Measurements from ENCODE around the gene MBD4. TPM values are rescaled to one million over a fixed set of nuclear protein-coding genes. Genes with fewer than 3 reads are reported as not detected.

Gene MBD4
- total and polyA plus RNA-seq, 7 experiments from 2014 or later = 37.9 to 56.6 (median 46.9) TPM

DNA sequence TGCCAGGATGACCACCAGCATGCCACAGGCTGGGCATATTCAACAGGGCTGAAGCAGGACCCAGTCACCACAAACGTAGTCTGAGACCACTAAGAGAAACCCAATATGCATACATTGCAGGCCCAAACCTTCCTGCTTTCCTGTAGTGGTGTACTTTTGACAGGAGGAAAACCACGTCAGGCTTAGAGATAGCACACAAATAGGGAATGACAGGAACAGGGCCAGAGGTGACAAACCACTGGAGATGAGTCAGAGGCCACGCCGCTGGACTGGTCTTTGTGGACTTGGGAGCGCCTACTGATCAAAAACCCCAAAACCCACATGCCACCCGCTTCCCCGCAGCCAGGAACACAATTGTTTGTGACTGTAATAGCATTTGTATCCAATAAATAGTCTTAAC is 7.7 kb downstream of the MBD4 start:
- H3K36me3 ChIP-seq (ENCODE audit: control insufficient read depth in 2 of 3, insufficient read depth in 3 of 3, low read length in 3 of 3) = peaks cover 4 to 57% (median 20%) of the 10 kb centered on the region in 3 experiments
- no peak for DNase-seq
- no peak overlapping the region for H3K4me3 ChIP-seq (ENCODE audit: low read length)
- H3K9me3 ChIP-seq (ENCODE audit: control insufficient read depth in 2 of 3, low read length in 3 of 3) = no peaks in the 10 kb centered on the region
- intact Hi-C loops (cut with micrococcal nuclease) = loop anchor here in 1 of 2 donors (10.0 kb wide), 1 partner anchor 1837 kb away; the partner anchor contains the start of genes MCM2 and TPRA1
- H3K36me3 Mint-ChIP-seq = peaks cover 0 to 33% (median 25%) of the 10 kb centered on the region in 5 donors
- H3K27me3 Mint-ChIP-seq = peaks cover 0 to 13% (median 0%) of the 10 kb centered on the region in 5 donors
- no peak overlapping the region for H3K4me3 Mint-ChIP-seq
- no peak overlapping the region for H3K27ac ChIP-seq (ENCODE audit: low read depth, low read length)
- POLR2A ChIA-PET = interaction anchor here (1.4 to 6.9 kb wide), 2 partner anchors 8 to 11 kb away, joined by 3 to 66 read pairs; partner anchors contain the start of genes IFT122 and MBD4
- H3K4me1 ChIP-seq (ENCODE audit: control insufficient read depth in 2 of 2, insufficient read depth in 2 of 2, low read length in 2 of 2) = peaks cover 0 to 20% of the 10 kb centered on the region in 2 donors
- no peaks in the 10 kb centered on the region for H3K27me3 ChIP-seq (ENCODE audit: control insufficient read depth in 2 of 2, insufficient read depth in 2 of 2, low read length in 2 of 2)
- ATAC-seq = no peak
- H3K4me1 Mint-ChIP-seq = peaks cover 32 to 59% (median 51%) of the 10 kb centered on the region in 7 donors
- H3K9me3 Mint-ChIP-seq = no peaks in the 10 kb centered on the region
- H3K27ac Mint-ChIP-seq = peak overlapping the region in 1 of 9 donors; percentile 72
- CTCF ChIA-PET = no interaction called here

DNA sequence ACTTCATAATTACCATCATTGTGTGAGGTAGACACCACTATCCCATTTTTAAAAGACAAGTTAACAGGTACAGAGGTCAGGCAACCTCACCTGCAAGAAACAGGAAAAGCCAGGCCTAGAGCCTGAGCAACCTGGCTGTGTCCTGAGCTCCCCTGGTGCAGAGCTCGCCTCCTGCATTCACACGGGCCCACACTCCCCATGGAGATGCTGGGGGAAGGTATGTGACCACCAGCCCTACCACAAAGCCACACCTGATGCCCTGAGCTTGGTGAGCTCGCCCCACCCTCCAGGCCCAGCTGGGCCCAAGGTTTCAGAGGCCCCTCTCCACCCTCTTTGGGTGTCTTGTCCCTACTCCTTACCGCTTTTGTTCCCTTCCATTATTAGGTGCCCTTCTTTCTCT is 10.1 kb downstream of the MBD4 start:
- POLR2A ChIA-PET = interaction anchor here (0.8 to 6.9 kb wide), 4 partner anchors 11 to 30 kb away, joined by 3 to 66 read pairs (median 4); partner anchors contain the start of genes IFT122 and MBD4
- H3K4me3 Mint-ChIP-seq = peak overlapping the region in 3 of 10 donors; percentile 35 to 87 (median 78)
- Histone ChIP-seq H3K27me3 (ENCODE audit: control insufficient read depth in 2 of 2, insufficient read depth in 2 of 2, low read length in 2 of 2) (no peaks in the 10 kb centered on the region), H3K36me3 (ENCODE audit: control insufficient read depth in 2 of 3, insufficient read depth in 3 of 3, low read length in 3 of 3) (peaks cover 4 to 41% (median 20%) of the 10 kb centered on the region in 3 experiments), H3K4me1 (ENCODE audit: control insufficient read depth in 2 of 2, insufficient read depth in 2 of 2, low read length in 2 of 2) (peaks cover 0 to 13% of the 10 kb centered on the region in 2 donors), H3K4me3 (ENCODE audit: low read length) (no peak overlapping the region), H3K9me3 (ENCODE audit: control insufficient read depth in 2 of 3, low read length in 3 of 3) (no peaks in the 10 kb centered on the region), H3K27ac (ENCODE audit: low read depth, low read length) (peak overlapping the region; percentile 65)
- peaks cover 0 to 21% (median 12%) of the 10 kb centered on the region in 5 donors for H3K36me3 Mint-ChIP-seq
- no peaks in the 10 kb centered on the region for H3K9me3 Mint-ChIP-seq
- DNase-seq (no peak), ATAC-seq (no peak)
- peak overlapping the region in 7 of 9 donors; percentile 65 to 91 (median 75) for H3K27ac Mint-ChIP-seq
- CTCF ChIA-PET = no interaction called here
- intact Hi-C loops (cut with micrococcal nuclease) = loop anchor here in 1 of 2 donors (2.0 to 10.0 kb wide), 2 partner anchors 151 to 1835 kb away; partner anchors contain the start of genes HMCES, MCM2 and TPRA1
- peaks cover 13 to 35% (median 26%) of the 10 kb centered on the region in 7 donors for H3K4me1 Mint-ChIP-seq
- peaks cover 0 to 13% (median 0%) of the 10 kb centered on the region in 5 donors for H3K27me3 Mint-ChIP-seq

DNA sequence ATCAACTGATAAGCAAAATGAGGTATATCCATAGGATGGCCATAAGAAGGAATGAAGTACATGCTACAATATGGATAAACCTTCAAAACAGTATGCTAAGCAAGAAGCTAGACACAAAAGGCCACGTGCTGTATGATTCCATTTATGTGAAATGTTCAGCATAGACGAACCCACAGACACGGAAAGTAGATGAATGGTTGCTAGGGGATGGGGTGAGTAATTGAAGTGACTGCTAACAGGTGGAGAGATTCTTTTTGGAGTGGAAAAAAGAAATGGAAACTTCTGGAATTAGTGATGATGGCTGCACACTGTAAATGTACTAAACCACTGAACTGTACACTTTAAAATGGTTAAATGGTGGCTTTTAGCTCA is 10.7 kb downstream of the MBD4 start:
- Mint-ChIP-seq H3K4me1 (peaks cover 13 to 31% (median 23%) of the 10 kb centered on the region in 7 donors), H3K36me3 (peaks cover 0 to 18% (median 9%) of the 10 kb centered on the region in 5 donors), H3K27me3 (peaks cover 0 to 13% (median 0%) of the 10 kb centered on the region in 5 donors), H3K4me3 (peak overlapping the region; percentile 78 to 97 (median 89)), H3K27ac (peak overlapping the region; percentile 58 to 91 (median 75)), H3K9me3 (no peaks in the 10 kb centered on the region)
- peak overlapping the region; percentile 63 for H3K4me3 ChIP-seq (ENCODE audit: low read length)
- ChIA-PET CTCF (no interaction called here), POLR2A (interaction anchor here (0.9 to 6.9 kb wide), 4 partner anchors 11 to 113 kb away, joined by 3 to 66 read pairs (median 8); partner anchors contain the start of genes IFT122 and MBD4)
- H3K4me1 ChIP-seq (ENCODE audit: control insufficient read depth in 2 of 2, insufficient read depth in 2 of 2, low read length in 2 of 2) = peaks cover 0 to 13% of the 10 kb centered on the region in 2 donors
- peak in 1 of 9 donors; percentile 42 for DNase-seq
- no peaks in the 10 kb centered on the region for H3K9me3 ChIP-seq (ENCODE audit: control insufficient read depth in 2 of 3, low read length in 3 of 3)
- H3K27me3 ChIP-seq (ENCODE audit: control insufficient read depth in 2 of 2, insufficient read depth in 2 of 2, low read length in 2 of 2) = no peaks in the 10 kb centered on the region
- H3K27ac ChIP-seq (ENCODE audit: low read depth, low read length) = peak overlapping the region; percentile 65
- intact Hi-C loops (cut with micrococcal nuclease) = loop anchor here in 1 of 2 donors (2.0 kb wide), 1 partner anchor 150 kb away; the partner anchor contains the start of gene HMCES
- peaks cover 4 to 36% (median 20%) of the 10 kb centered on the region in 3 experiments for H3K36me3 ChIP-seq (ENCODE audit: control insufficient read depth in 2 of 3, insufficient read depth in 3 of 3, low read length in 3 of 3)
- no peak for ATAC-seq

DNA sequence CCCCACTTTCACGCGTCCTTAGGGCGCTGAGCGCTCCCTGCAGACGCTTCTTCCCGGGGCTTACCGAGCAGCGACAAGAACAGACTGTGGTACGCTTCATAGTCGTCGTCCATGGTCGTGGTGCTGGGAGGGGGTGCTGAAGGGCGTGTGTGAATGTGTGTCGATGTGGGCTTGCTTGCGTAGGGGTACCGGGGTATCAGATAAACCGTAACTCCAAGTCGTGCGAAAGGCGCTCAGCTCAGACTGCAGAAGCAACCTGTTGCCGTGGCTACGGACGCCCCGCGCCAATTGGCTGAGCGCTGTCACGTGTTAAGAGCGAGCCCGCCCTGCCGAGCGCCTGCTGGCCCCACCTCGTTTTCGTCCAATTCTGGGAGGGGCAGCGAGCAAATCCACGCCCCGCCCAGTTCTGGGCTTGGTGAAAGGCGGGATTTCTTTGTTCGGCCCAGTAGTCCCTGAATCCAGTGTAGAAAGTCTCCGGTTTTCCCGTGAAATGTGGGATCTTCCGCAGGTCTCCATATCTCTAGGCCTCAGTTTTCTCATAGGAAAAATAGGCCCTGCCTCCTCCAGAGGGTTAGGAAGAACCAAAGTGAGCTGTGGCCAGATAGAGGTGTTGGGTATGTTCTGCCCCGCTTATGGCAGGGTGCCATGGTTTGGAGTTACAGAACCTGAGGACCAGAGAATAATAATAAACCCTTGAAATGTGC is 11.2 kb downstream of the MBD4 start, which contains the start of gene EFCAB12:
Gene EFCAB12 (minus strand): TSS at position 261 of the 704 bp plus-strand sequence. CDS start 148 bp downstream, at position 113.
- no peaks in the 10 kb centered on the region for H3K9me3 ChIP-seq (ENCODE audit: control insufficient read depth in 2 of 3, low read length in 3 of 3)
- H3K4me3 Mint-ChIP-seq = peak within 1 kb of the TSS; percentile 78 to 97 (median 89)
- intact Hi-C loops (cut with micrococcal nuclease) = loop anchor here (1.0 to 2.0 kb wide), 4 partner anchors 12 to 150 kb away; partner anchors contain the start of genes IFT122 (in 2 of the 2) and HMCES (in 1 of the 2)
- ChIA-PET CTCF (interaction anchor here (1.0 kb wide), 1 partner anchor 458 kb away, joined by 3 read pairs; no protein-coding TSS in a partner anchor), POLR2A (interaction anchor here (0.6 to 6.9 kb wide), 5 partner anchors 12 to 112 kb away, joined by 3 to 66 read pairs (median 4); partner anchors contain the start of genes IFT122 and MBD4)
- peaks cover 0 to 14% (median 4%) of the 10 kb centered on the region in 5 donors for H3K36me3 Mint-ChIP-seq
- no peaks in the 10 kb centered on the region for H3K9me3 Mint-ChIP-seq
- ATAC-seq (peak; percentile 98), DNase-seq (peak; percentile 78 to 90 (median 86))
- peaks cover 0 to 13% of the 10 kb centered on the region in 2 donors for H3K4me1 ChIP-seq (ENCODE audit: control insufficient read depth in 2 of 2, insufficient read depth in 2 of 2, low read length in 2 of 2)
- peak within 1 kb of the TSS; percentile 60 to 91 (median 75) for H3K27ac Mint-ChIP-seq
- H3K27me3 Mint-ChIP-seq = peaks cover 0 to 13% (median 0%) of the 10 kb centered on the region in 5 donors
- no peaks in the 10 kb centered on the region for H3K27me3 ChIP-seq (ENCODE audit: control insufficient read depth in 2 of 2, insufficient read depth in 2 of 2, low read length in 2 of 2)
- H3K27ac ChIP-seq (ENCODE audit: low read depth, low read length) = peak within 1 kb of the TSS; percentile 65
- peaks cover 17 to 29% (median 22%) of the 10 kb centered on the region in 7 donors for H3K4me1 Mint-ChIP-seq
- H3K36me3 ChIP-seq (ENCODE audit: control insufficient read depth in 2 of 3, insufficient read depth in 3 of 3, low read length in 3 of 3) = peaks cover 4 to 30% (median 19%) of the 10 kb centered on the region in 3 experiments
- H3K4me3 ChIP-seq (ENCODE audit: low read length) = peak within 1 kb of the TSS; percentile 63

DNA sequence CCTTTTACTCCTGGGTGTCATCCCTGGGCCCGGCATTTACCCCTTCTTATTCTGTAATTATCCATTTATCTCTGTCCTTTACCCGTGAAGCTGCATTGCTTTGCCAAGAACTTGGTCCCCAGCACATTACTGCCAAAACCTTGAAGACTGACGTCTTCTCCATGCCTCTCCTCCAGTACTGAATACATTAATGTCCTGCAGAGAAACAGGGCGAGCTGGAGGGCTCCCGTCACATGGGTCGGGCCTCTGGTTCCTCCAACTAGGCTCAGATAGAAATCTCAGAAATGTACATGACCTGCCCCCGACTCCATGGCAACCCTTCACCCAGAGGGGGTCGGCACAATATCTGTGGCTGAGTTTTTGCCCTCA is 11.8 kb downstream of the MBD4 start:
- Histone ChIP-seq H3K9me3 (ENCODE audit: control insufficient read depth in 2 of 3, low read length in 3 of 3) (no peaks in the 10 kb centered on the region), H3K4me3 (ENCODE audit: low read length) (peak overlapping the region; percentile 63), H3K4me1 (ENCODE audit: control insufficient read depth in 2 of 2, insufficient read depth in 2 of 2, low read length in 2 of 2) (peaks cover 0 to 13% of the 10 kb centered on the region in 2 donors), H3K36me3 (ENCODE audit: control insufficient read depth in 2 of 3, insufficient read depth in 3 of 3, low read length in 3 of 3) (peaks cover 4 to 25% (median 15%) of the 10 kb centered on the region in 3 experiments), H3K27ac (ENCODE audit: low read depth, low read length) (peak overlapping the region; percentile 65), H3K27me3 (ENCODE audit: control insufficient read depth in 2 of 2, insufficient read depth in 2 of 2, low read length in 2 of 2) (no peaks in the 10 kb centered on the region)
- Mint-ChIP-seq H3K4me3 (peak overlapping the region; percentile 78 to 97 (median 89)), H3K36me3 (peaks cover 0 to 14% (median 3%) of the 10 kb centered on the region in 5 donors), H3K4me1 (peaks cover 17 to 29% (median 22%) of the 10 kb centered on the region in 7 donors), H3K27ac (peak overlapping the region; percentile 58 to 91 (median 75)), H3K9me3 (no peaks in the 10 kb centered on the region), H3K27me3 (peaks cover 0 to 13% (median 0%) of the 10 kb centered on the region in 5 donors)
- intact Hi-C loops (cut with micrococcal nuclease) = loop anchor here (1.0 to 2.0 kb wide), 4 partner anchors 12 to 149 kb away; partner anchors contain the start of genes IFT122 (in 2 of the 2) and HMCES (in 1 of the 2)
- CTCF ChIA-PET = interaction anchor here (1.0 kb wide), 1 partner anchor 458 kb away, joined by 3 read pairs; no protein-coding TSS in a partner anchor
- ATAC-seq (no peak), DNase-seq (no peak)
- POLR2A ChIA-PET = interaction anchor here (0.6 to 6.9 kb wide), 3 partner anchors 12 to 112 kb away, joined by 3 to 66 read pairs (median 12); partner anchors contain the start of genes IFT122 and MBD4

DNA sequence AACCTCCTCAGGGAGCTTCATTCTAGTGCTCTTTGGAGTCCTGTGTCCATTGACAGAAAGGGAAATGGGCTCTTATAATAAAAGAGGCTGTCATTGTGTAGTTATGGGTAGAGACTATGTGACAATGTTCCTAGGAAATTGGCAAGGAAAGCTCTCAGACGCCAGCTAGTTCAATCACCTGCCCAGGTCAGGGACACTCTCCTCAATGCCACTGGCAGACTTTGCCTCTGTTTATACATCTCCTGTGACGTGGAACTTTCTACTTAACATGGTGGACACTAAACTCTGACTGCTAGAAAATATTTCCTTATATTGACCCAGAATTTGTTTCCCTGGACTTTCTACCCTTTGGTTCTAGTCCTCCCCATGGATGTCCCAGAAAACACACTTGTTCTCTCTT is 14.1 kb downstream of the MBD4 start:
- Mint-ChIP-seq H3K9me3 (no peaks in the 10 kb centered on the region), H3K27me3 (peaks cover 0 to 13% (median 0%) of the 10 kb centered on the region in 5 donors), H3K4me3 (no peak overlapping the region), H3K27ac (peak overlapping the region in 1 of 9 donors; percentile 74), H3K4me1 (peaks cover 17 to 29% (median 22%) of the 10 kb centered on the region in 7 donors), H3K36me3 (peaks cover 0 to 6% (median 0%) of the 10 kb centered on the region in 5 donors)
- POLR2A ChIA-PET = interaction anchor here (6.9 kb wide), 1 partner anchor 15 kb away, joined by 66 read pairs; the partner anchor contains the start of genes IFT122 and MBD4
- Histone ChIP-seq H3K27ac (ENCODE audit: low read depth, low read length) (no peak overlapping the region), H3K27me3 (ENCODE audit: control insufficient read depth in 2 of 2, insufficient read depth in 2 of 2, low read length in 2 of 2) (no peaks in the 10 kb centered on the region), H3K4me3 (ENCODE audit: low read length) (no peak overlapping the region), H3K9me3 (ENCODE audit: control insufficient read depth in 2 of 3, low read length in 3 of 3) (no peaks in the 10 kb centered on the region), H3K36me3 (ENCODE audit: control insufficient read depth in 2 of 3, insufficient read depth in 3 of 3, low read length in 3 of 3) (peaks cover 0 to 5% (median 3%) of the 10 kb centered on the region in 3 experiments), H3K4me1 (ENCODE audit: control insufficient read depth in 2 of 2, insufficient read depth in 2 of 2, low read length in 2 of 2) (peaks cover 0 to 13% of the 10 kb centered on the region in 2 donors)
- ATAC-seq = no peak
- intact Hi-C loops (cut with micrococcal nuclease) = no loop called here
- CTCF ChIA-PET = no interaction called here
- DNase-seq = no peak

Data from naive thymus-derived CD4-positive, alpha-beta T cell (primary cell).